ENCODE measurements around the gene TBK1.
A peak's percentile ranks its signal among the peaks of the same experiment; 100 is the strongest.

The TBK1 gene

GRCh38 chr12:64451687-64452558 lies at the start of gene TBK1:
Gene TBK1 (plus strand): TSS chr12:64452120. CDS start chr12:64455871, 3,751 bp downstream.
- DNase-seq: peak; percentile 35

DNA sequence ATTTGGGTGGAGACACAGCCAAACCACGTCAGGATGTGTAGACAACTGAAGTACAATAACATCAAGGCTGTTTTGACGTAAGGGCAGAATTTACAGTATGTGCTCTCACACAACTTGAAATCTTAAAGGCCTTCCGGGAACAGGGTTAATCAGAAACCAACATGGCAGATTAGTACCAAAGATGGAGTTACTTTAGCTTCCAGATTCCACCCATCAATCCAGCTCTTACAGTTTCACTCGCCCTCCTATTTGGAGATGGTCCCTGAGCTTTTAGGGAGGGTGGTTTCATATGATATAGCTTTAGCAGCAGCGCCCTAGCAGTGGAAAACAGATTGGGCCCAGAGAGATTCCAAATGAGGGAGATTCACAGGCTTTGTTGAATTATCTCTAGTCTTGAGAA lies 49.7 kb upstream of the TBK1 start:
- no peak for DNase-seq

- DNase-seq: peak; percentile 85
These were observed 48.0 kb upstream of the TBK1 start, which contains the start of gene XPOT for GRCh38 chr12:64403707-64404469. Gene XPOT (plus strand): TSS chr12:64404392. CDS start chr12:64410036, 5,644 bp downstream.

DNA sequence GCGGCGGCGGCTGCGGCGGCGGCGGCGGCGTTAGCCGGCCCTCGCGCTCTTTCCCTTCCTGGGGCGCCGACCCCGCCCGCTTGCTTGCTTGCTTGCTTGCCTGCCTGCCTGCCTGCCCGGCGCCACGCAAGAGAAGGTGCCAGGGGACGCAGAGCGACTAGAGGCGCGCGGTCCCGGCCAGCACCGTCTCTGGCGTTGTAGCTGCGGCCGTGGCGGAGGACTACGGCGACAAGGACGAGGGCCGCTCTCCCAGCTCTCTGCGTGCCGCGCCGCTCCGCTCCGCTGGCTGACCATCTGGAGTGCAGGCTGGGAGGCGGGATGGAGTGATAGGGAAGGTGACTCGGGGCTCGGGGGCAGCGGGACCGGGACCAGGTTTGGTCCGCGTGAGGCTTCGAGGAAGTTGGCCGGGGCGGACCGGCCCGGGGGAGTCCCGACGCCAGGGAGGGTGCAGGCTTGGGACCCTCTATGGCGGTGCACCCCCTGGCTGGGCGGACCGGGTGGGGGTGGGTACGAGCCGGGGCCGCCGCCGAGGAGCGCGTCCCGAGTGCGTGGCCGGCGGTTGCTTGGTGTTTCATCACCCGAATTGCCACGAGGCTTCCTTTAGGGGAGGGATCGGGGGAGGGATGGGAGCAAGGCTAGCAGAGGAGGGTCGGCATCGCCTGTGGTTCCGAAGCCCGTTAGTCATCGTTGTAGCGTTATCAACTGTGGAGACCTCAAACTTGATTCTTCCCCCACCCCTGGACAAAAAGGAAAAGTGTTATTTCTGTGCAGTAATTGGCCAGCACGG lies 47.3 kb upstream of the TBK1 start:
- peak; percentile 63 for DNase-seq

GRCh38 chr12:64407342-64408223 lies 44.3 kb upstream of the TBK1 start:
- no peak for DNase-seq

GRCh38 chr12:64411427-64411826 lies 40.5 kb upstream of the TBK1 start:
- no peak for DNase-seq

- no peak for DNase-seq
These were observed 39.5 kb upstream of the TBK1 start for GRCh38 chr12:64412459-64412858.

DNA sequence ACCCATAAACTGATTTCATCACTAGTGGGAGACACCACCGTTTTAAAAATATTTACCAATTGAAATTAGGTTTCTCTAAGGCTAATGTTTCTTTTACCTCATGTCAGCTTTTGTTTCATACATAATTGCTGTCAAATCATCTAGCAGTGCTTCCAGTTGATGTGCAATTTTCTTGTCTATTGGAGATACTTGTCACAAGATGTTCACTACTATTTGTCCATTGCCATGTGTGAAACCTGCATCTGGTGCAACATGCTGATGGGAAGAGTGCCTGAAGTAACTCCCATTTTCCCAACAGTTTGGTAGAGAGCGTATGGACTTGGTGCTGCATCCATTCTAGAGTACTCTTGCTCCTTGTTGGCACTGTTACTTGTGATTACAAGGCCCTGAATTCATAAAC lies 38.0 kb upstream of the TBK1 start:
- DNase-seq: no peak

- DNase-seq: no peak
These were observed 33.7 kb upstream of the TBK1 start for GRCh38 chr12:64418209-64418608.

DNA sequence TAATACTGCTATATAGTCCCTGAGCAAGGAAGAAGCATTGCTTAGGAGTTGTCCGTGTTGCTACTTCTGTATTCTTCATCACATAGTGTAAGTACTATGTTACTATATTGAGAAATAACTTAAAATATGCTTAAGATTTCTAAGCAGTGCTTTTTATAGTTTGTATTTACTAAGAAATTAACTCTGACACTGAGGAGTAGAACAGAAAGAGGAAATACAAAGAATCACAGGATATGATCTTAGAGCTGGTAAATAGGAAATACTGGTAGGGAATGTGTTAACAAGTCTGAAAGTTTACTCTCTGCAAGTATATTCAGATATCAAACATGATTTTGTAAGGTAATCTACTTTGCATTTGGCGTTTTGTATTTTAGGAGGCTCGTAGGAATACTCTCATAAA lies 32.2 kb upstream of the TBK1 start:
- no peak for DNase-seq

- DNase-seq: no peak
These were observed 23.9 kb upstream of the TBK1 start for GRCh38 chr12:64427988-64428387.

DNA sequence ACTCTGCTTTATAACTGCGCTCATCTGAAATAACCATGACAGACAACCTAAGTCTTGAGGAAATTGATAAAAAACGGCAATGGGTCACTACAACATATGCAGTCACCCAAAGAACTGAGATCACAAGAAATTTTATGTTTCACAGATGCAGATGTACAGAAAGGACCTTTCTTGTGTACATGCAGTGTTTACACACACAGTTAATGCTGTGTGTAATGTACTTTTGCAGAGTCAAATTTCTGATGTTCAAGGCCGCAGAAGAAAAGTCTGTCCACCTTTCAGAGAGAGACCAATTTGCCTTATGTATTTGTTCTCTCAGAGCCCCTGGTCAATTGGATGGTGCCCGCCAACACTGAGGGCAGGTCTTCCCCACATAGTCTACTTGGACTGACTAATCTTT lies 23.0 kb upstream of the TBK1 start:
- DNase-seq: no peak

- no peak for DNase-seq
These were observed 21.0 kb upstream of the TBK1 start for GRCh38 chr12:64430886-64431285.

- no peak for DNase-seq
These were observed 20.1 kb upstream of the TBK1 start for GRCh38 chr12:64431791-64432190.

GRCh38 chr12:64433915-64434314 lies 18.0 kb upstream of the TBK1 start:
- DNase-seq: no peak

DNA sequence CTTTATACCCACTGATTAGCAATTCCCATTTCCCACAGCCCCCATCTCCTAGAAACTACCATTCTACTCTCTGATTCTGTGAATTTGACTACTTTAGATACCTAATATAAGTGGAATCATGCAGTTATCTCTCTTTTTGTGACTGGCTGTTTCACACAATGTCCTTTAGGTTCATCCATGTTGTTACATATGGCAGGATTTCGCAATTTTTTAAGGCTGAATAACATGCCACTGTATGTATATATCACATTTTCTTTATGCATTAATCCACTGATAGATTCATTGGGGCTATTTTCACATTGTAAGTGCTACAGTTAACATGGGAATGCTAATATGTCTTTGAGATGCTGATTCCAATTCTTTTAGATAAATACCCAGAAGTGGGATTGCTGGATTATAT lies 11.8 kb upstream of the TBK1 start:
- no peak for DNase-seq

- no peak for DNase-seq
These were observed 6.4 kb upstream of the TBK1 start for GRCh38 chr12:64445490-64445889.

GRCh38 chr12:64446295-64446694 lies 5.6 kb upstream of the TBK1 start:
- no peak for DNase-seq

DNA sequence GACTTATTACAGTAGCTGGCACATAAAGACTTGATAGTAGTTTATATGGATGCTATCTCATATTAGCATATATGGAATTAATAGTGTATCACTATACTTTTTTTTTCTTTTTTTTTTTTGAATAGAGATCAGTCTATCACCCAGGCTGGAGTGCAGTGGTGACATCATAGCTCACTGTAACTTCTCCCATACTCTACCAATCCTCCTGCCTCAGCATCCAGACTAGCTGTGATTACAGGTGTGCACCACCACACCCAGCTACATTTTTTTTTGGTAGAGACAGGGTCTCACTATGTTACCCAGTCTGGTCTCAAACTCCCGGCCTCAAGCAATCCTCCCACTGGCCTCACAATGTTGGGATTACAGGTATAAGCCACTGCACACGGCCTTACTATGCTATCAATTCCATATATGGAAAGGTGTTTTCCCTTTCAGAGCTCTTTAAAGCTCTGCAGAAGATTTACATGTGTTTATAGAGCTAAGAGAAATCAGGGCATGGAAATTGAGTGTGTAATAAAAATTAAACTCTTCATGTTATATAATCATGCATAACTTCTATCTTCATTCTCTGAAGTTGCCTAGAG lies 1.8 kb upstream of the TBK1 start:
- DNase-seq: no peak

DNA sequence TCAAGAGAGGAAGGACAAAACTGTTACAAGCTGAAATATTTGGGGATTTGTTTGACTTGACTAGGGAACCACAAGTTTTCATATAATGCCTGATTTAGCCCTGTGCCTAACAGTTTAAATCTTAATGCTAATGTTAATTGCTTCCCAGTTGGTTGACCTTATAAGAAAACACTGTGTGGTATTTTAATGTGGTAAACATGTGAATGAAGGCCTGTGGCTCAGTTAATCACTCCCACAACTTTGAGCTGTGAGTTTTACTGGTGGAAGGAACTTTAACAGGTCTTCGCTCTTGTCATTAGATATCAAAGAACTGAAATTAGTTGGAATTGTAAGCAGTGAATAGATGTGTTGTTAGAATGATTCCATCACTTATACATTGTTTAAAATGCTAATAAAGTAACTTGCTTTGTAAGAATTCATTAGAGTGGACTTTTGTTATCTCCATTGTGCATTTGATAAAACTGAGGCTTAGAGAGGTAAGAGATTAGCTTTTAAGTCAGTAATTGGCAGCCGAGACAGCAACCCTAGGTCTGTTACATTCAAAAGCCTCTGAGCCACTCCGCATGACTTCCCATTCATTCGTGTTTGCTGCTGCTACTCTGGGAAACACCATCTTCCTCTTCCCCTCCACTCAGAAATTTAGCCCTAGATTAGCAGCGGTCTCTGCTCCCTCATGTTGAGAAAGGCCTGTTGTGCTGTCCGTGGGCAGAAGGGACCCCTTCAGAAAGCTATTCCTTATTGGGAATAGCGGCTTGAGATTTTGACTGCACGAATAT lies 1.0 kb upstream of the TBK1 start:
- peak; percentile 33 for DNase-seq
